NK-92 treated with Interleukin-12 subunit alpha and Interleukin-12 subunit beta, amount 100 ng/mL, for 24 hours (cell line): Measurements from ENCODE around the gene GPSM1.
"Not testable (repeated sequence)": the region's sequence is repeated elsewhere in the genome, so short reads cannot be mapped to it uniquely, and the experiment has no call there.

Source experiments
- DNase-seq: peaks from one replicate; lab custom pipeline; 2025; lab: John Stamatoyannopoulos, UW

Gene GPSM1

DNA sequence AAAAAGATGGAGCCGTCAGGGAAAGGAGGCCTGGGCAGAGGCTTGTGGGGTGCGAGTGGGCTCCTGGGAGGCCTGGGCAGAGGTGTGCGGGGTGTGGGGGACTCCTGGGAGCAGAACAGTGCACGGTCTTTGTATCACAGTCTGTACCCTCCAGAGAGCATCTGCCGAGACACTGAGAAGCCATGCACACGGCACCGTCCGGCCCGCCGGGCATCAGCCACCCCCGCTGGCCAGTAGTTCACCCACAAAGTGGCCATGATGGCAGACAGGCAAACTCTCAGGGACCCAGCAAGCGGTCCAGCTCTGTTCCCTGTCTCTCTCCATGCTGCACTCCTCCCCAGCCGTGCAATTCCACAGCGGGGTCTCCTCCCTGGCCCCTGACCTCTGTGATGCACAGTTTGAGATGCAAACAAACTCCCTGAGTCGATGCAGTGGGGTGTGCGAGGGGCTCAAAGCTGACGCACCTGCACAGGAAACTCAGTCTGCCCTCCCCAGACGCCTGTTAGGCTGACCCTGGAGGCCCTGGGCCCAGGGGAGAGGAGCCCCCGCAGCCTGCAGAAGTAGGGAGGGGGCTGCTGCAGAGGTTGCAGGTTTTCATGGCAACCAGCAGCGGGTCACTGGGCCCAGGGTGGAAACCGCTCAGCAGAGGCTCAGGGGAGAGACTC is 9.1 kb upstream of the GPSM1 start:
- DNase-seq: no peak

DNA sequence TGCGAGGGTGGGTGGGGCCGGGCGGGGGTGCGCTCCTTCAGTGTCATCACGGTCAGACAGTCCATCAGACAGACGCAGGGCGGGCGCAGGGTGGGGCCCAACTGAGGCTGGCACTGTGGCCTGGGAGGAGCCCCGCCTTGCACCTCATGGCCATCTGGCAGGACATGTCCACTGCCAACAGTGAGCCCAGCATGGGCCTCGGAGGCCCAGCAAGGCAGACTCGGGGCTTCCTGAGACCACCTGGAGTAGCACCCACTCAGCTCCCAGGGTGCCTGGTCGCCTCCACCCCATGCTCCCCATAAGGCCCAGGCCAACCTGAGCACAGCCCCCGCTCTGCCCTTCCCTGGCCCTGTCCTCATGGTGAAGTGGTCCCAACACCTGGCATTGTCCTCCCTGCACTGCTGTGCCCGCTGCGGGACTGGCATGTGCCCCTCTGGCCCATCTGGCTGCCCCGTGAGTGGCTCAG is 8.5 kb upstream of the GPSM1 start:
- DNase-seq: no peak

DNA sequence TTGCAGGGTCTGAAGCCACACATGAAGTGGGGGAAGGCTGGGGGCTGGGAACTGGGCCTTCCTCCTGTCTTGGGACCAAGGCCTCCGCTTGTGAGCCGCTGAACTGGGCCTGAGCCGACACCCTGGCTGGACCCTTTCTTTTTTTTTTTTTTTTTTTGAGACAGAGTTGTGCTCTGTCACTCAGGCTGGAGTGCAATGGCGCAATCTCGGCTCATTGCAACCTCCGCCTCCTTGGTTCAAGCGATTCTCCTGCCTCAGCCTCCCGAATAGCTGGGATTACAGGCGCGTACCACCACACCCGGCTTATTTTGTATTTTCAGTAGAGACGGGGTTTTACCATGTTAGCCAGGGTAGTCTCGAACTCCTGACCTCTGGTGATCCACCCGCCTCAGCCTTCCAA is 8.1 kb upstream of the GPSM1 start:
- DNase-seq: not testable (repeated sequence)

DNA sequence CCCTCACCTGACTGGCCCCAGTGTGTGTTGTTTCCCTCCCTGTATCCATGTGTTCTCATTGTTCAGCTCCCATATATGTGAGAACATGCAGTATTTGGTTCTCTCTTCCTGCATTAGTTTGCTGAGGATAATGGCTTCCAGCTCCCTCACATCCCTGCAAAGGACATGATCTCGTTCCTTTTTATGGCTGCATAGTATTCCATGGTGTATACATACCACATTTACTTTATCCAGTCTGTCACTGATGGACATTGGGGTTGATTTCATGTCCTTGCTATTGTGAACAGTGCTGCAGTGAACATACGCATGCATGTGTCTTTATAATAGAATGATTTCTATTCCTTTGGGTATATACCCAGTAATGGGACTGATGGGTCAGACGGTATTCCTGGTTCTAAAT is 7.4 kb upstream of the GPSM1 start:
- DNase-seq: not testable (repeated sequence)

DNA sequence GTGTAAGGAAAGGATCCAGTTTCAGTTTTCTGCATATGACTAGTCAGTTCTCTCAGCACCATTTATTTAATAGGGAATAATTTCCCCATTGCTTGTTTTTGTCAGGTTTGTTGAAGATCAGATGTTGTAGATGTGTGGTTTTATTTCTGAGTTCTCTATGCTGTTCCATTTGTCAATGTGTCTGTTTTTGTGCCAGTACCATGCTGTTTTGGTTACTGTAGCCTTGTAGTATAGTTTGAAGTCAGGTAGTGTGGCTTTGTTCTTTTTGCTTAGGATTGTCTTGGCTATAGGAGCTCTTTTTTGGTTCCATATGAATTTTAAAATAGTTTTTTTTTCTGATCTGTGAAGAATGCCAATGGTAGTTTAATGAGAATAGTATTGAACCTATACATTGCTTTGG is 6.4 kb upstream of the GPSM1 start:
- not testable (repeated sequence) for DNase-seq

DNA sequence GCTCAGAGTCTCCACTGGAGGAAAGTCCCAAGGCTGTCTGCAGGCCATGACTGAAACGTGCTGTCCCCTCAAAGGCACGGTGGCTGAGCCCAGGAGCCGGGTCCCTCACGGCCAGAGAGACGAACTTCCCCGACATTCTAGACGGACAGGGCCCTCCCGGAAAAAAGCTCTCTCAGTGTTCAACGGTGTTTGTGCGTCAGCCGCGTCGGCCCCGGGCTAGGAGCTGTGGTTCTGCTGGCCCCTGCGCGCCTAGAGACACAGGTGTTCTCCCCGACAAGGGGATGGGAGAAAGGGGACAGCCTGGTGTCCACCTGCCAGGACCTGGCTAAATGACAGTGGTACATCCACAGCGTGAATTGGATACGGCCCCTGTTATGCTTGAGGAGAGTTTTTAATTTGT is 5.8 kb upstream of the GPSM1 start:
- no peak for DNase-seq

DNA sequence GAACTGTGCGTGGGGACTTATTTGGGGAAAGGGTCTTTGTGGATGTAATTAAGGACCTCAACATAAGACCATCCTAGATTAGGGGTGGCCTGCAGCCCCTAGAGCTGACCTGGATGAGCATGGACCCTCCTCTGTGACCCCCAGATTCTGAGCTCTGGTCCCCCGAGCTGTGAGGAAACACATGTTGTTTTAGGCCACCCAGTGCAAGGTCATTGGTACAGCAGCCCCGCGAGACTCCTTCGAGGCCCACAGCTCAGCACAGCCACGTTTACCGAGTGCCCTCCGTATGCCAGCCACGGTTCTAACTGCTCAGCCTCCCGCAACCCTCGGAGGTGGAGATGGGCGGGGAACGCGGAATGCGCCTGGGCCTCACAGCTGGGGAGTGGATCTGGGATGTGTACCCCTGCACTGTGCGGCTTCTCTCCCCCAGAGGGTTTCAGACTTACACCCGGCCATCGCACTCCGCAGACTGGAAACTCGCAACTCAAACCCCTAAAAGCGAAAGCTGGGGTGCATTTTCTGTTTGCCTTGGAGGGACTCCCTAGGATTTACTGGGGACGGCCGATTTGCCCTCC is 4.5 kb upstream of the GPSM1 start:
- DNase-seq: no peak

DNA sequence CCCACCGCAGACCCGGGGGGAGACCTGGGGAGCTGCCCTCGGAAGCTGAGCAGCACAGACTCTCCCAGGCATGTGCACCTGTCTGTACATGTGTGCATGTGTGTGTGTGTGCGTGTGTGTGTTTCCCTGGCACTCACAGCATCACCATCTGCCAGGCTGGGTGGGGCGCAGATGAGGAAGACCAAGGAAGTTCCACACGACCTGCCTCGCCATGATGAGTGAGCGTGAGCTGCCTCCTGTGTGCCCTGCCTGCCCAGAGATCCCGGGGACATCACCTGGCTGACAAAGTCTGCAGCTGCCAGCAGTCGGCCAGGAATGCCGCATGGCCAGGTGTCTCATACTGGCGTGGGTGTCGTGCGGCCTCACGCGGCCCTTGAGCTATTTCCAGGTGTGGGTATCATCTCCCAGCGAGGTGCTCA is 4.0 kb upstream of the GPSM1 start:
- no peak for DNase-seq

DNA sequence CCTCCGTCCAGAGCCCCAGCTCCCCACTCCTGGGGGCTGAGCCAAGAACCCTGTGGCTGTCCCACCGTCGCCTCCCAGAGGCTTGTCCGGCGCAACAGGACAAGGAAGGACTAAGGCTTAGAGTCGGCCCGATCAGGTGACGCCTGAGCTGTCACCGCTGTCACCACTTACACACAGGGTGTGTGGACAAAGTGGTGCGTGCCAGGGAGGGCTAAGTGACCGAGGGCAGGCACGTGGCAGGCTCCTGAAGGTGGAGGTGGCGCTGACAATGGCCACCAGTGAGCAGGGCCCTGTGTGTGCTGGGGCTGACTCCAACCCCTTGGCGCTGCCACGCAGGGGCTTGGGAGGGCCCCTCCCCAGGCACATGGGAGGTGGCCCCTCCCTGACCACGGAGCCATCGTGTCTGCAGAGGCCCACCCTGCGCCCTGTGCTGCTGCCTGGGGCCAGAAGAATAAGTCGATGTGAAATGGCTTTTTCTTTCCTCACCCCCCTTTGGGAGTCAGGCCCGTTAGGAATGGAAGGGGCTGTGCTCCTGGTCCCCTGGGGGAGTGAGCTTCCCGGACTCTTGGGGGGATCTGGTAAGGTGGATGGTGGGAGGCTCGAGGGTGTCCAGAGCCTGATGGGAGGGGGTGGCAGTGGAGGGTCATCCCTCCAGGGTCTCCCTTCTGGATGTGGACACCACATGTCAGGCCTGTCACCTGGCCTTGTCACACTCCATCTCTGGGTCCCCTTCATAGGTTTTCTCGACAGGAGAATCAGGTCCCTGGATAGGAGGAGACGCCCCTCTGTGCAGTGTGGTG is 2.6 kb upstream of the GPSM1 start:
- DNase-seq: no peak

DNA sequence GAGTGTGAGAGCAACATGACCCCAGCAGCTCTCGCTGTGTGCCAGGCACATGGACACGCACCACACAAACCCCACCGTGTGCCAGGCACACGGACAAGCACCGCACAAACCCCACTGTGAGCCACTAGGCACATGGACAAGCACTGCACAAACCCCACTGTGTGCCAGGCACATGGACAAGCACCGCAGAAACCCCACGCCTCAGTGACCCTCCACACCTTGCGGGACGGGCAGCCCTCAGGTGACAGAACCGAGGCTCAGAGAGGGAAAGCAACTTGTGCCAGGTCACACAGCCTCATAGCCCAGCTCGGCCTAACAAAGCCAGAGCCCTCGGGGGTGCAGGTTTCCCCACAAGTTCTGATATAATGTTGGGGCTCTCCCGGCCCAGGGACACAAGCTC is 2.0 kb upstream of the GPSM1 start:
- DNase-seq: no peak

DNA sequence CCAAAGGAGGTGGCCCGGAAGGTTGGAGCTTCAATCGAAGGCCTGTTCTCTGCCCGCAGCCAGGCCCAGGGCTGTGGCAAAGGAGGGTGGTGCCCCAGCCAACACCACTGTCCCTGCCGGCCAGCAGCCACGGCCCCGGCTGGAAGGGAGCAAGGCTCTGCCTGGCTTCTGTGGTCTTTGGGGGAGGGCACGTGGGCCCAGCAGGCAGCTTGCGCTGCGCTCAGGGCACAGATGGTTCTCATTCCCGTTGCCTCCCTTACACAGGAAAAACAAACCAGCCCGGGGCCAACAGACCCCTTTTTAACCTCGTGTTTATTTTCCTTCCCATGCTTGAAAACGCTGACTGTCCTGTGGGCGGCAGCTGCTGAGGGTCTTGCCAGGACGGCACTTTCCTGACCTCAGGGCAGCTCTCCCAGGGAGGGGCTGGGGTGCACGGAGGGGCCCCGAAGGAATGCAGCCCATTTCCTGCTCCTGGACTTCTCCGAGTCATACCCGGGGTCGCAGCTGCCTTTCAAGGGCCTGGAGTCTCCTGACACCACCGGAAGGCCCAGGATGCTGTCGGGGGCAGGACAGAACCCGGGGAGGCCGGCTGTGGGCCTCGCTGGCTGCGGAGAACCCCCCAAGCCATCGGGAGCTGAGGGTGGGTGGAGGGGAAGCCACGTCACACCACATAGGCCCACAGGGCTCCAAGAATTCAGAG is 1.1 kb upstream of the GPSM1 start:
- DNase-seq: no peak

DNA sequence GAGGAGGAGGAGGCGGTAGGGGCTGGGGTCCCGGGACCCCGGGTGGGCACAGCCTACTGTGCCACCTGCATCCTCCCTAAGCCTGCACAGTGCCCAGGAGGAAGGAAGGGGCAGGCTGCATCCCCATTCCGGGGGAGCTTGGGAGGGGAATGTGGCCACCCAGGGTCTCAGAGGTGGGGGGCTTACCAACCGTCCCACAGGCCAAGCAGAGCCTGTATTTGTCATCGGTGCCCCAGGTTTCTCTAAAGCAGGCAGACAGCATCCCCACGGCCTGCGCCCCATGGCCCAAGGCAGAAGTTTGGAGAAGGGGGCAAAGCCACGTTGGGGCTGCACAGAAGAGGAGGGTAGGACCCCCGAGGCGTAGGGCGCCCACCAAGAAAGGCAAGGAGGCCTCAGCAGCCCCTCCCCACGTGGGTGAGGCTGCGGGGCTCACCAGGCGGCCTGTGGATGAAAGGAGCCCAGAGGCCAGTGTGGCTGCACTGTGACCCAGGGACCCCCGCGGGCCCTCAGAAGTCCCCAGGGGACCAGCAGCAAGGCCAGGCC is 507 bp upstream of the GPSM1 start:
- no peak for DNase-seq

DNA sequence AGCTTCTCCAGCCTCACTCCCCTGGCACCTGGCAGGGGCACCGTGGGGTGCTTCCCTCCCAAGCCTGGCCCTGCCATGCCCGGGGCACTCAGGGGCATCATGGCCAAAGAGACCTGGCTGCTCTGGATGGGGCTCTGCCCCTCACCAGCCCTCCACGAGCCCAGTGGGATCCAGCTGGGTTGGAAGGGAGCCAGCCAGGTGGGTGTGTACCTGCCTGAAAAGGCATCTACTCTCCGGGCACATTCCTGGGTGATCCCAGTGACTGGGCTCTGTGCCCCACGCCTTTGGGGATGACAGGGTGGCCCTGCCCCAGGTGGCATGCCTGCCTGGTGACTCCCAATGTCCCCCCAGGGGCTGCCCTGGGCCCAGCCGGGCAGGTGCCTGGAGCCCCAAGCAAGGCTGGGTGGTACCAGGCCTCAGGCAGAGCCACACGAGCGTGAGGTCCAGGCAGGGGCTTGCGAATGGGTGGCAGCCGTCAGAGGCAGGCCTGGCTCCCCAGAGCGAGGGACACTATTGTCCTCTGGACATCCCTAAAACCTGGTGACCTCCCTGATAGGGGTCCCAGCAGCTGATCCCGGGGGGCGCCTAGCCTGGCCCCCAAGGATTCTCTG is 777 bp downstream of the GPSM1 start:
- DNase-seq: no peak

DNA sequence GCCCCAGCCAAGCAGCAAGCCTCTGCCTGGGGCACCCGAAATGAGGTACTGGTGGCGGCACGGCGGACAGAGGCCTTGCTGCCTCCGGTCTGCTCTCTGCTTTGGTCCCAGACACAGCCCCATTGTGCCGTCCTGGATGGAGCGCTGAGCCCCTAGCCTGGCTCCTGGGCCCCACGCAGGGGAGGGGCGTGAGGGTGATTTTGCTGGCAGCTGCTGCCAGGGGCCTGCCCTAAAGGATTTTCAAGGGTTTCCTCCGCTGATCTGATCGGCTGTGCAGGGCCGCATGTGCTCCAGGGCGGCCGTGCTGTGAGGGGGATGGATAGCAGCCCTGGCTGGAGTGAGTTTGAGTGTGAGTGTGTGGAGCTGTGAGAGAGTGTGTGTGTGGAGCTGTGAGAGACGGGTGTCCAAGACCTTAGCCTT is 1.3 kb downstream of the GPSM1 start:
- DNase-seq: no peak

DNA sequence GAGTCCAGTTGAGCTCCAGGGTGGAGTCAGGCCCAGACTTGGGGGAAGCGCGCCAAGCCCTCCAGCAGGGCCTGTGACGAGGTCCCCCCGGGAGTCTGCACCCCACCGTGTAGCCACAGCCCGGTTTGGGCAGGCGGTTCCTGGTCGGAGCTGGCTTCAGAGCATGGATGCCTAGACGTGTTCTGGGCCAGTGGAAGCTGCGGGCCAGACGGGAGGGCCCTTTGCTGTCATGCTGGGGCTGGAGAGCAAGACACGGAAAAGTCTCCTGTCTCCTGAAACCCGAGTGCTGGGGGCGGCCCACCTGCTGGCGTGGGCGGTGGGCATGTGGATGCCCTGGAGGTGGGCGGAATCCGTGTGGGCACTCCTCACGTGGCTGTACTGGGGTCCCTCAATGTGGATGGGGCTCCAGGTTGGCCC is 1.9 kb downstream of the GPSM1 start:
- DNase-seq: no peak

DNA sequence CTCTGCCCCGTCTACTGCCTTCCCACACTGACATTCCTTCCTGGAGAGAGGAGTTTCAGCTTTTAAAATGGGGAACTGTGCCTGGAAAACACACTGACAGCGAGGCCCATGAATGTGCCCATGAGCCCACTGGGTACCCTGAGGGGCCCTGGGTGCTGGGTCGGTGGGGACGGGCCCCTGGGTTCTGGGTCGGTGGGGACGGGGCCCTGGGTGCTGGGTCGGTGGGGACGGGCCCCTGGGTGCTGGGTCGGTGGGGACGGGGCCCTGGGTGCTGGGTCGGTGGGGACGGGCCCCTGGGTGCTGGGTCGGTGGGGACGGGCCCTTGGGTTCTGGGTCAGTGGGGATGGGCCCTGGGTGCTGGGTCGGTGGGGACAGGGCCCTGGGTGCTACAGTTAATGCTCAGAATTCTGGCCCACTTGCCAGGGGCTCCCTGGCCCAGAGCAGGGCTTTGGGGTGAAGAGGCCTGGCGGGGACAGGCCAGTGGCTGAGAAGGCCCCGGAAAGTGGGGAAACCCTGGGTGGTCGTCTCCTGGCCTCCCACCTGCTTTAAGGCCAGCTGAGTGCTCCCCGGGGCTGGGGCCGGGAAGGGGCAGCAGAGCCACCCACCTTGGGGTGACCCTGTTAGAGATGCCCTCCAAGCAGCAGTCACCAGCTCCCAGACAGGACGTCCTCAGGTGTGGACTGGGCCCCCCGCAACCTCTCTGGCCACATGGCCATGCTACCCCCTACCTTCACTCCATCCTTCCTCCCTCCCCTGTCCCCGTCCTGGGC is 2.5 kb downstream of the GPSM1 start:
- no peak for DNase-seq

DNA sequence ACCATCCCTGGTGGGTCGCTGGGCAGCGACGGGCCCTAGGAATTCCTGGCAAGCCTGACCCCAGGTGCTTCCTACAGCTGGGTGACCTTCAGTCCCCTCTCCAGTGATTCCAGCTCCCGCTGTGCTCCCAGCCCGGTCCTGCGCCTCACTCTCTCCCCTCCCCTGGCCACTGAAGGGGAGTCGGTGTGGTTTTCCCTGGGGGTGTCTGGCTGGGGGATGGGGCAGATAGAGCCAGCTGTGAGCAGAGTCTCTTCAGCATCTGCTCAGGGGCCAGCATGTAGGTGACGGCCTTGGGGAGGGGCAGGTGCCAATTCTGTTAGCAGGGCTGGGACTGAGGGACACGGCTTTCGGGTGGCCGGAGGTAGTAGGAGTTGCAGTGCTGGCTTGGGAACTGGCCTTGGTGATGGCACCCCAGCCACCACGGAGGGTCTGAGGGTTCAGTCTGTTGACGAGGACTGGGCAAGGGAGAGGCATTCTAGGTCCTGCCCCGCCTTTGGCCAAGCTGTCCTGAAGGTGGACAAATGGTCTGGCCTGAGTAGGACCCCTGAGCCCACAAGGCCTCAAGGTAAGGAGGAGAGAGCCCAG is 3.2 kb downstream of the GPSM1 start:
- no peak for DNase-seq

DNA sequence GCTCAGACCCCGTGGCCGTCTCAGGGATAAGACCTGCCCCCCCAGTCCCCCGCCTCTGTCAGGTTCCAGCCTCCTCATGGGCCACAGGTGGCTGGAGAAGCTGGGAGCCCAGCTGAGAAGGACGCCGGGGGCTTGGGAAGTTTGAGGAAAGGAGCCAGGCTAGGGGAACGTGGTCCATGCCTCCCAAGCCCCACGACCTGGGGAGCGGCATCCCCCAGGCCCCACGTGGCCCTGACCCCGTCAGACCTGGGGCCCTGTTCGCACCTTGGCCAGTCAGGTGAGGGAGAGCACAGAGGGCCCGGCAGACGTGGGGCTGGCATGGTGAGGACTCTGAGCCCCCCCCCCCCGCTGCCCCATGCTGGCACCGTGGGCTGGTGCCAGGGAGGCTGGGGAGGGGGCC is 3.7 kb downstream of the GPSM1 start:
- no peak for DNase-seq

DNA sequence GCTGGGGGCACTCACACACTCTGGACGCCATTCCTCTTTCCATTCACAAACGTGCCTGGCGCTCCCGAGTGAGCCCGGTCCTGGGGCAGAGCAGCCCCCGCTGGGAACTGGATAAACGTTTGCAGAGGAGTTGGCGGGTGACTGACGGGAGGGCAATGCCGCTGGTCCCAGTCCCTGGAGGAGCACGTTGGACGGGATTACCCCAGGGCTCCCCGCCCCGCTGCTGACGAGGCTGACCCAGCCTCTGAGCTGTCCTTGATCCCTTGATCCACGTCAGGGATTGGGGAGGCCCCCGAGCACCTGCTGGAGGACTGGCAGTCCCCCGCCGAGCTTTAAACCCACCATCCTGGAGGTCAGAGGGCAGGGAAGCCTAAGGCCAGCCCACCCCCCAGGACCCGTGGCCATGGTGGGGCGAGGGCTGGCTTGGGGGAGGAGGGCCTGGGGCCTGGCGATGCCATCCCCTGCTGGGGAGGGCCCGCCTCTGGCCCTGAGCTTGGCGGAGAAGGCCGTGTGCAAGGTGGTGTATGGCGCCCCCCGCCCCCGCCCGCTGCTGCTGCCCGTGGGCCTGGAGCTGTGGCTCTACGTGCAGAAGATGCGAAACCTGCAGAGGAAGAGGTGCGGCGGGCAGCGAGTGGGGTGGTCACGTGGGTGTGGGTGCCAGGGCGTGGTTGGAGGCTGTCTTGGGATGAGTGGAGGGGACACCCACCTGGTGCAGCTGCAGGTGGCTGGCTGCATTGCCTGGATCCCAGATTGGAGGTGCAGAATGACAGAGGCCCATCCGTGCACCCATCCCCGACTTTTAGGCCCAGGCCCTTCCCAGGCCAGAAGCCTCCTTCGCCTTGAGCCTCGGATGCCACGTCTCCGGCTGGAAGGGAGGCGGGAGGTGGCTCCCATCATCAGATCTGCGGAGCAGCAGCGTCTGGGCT is 4.5 kb downstream of the GPSM1 start:
- no peak for DNase-seq
